Measurements from ENCODE around the gene FANCB.

FANCB gene

DNA sequence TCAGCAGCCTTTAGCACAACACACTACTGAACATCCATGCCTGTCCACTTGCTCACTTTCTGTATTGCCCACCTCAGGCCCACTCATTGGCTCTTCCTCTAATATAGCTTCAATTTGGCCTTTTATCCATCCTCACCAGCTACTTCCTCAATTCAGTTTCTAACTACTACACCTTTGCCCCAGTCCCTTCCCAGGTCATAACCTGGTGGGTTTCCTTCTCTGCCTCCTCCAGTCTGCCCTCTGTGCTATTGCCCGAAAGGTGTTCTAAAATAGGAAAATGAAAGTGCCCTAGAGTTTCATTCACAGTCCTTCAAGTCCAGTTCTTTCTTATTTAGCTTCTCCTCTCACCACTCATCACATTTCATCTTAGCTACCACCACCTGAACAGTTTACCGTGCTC lies 23.4 kb upstream of the FANCB start:
- Histone ChIP-seq H3K27me3 (ENCODE audit: control insufficient read depth in 1 of 2, insufficient read depth in 2 of 2, low read length in 2 of 2) (no peaks in the 10 kb centered on the region), H3K9me3 (ENCODE audit: low read length) (no peaks in the 10 kb centered on the region), H3K27ac (ENCODE audit: low read depth, low read length) (no peak overlapping the region), H3K4me1 (ENCODE audit: insufficient read depth, low read length) (no peaks in the 10 kb centered on the region), H3K36me3 (ENCODE audit: insufficient read depth, low read length) (no peaks in the 10 kb centered on the region), H3K9ac (ENCODE audit: low read length) (no peak overlapping the region), H3K4me3 (ENCODE audit: low read depth in 1 of 2, low read length in 2 of 2) (no peak overlapping the region)

DNA sequence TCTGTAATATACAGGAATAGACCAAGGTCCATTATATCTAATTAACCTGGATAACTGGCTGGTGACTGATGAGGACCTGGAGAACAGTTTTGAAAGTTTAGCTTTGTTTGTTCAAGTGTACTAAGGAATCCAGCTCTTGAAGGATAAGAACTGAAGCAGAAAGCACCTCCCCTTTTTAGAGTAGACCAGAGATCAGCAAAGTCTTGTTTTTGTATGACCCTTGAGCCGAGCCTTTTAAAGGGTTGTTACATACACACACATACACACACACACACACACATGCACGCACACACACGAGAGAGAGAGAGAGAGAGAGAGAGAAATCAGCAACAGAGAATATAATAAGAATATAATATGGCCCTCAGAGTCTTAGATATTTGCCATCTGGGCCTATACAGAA lies 13.4 kb upstream of the FANCB start:
- H3K27me3 ChIP-seq (ENCODE audit: control insufficient read depth in 1 of 2, insufficient read depth in 2 of 2, low read length in 2 of 2), result no peaks in the 10 kb centered on the region

DNA sequence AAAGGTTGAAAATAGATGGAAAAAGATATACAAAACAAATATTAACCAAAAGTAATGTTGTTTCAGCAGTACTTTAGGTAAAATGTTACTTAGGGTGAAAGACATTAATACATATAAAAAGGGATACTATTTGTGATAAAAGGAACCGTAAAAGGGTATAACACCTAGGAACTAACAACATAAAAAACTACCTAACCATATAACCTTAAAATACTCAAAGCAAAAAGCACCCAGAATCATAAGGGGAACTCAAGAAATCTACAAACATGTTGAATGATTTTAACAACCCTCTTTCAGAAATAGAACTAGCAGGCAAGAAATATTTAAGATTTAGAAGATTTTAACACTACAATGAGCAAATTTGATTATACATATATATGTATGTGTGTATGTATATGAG lies 11.8 kb upstream of the FANCB start:
- Histone ChIP-seq H3K27ac (ENCODE audit: low read depth, low read length) (no peak overlapping the region), H3K4me3 (ENCODE audit: low read depth in 1 of 2, low read length in 2 of 2) (no peak overlapping the region), H3K9ac (ENCODE audit: low read length) (no peak overlapping the region), H3K9me3 (ENCODE audit: low read length) (no peaks in the 10 kb centered on the region), H3K4me1 (ENCODE audit: insufficient read depth, low read length) (no peaks in the 10 kb centered on the region), H3K36me3 (ENCODE audit: insufficient read depth, low read length) (no peaks in the 10 kb centered on the region), H3K27me3 (ENCODE audit: control insufficient read depth in 1 of 2, insufficient read depth in 2 of 2, low read length in 2 of 2) (no peaks in the 10 kb centered on the region)

More for the DNA sequence above, 13.4 kb upstream of the FANCB start:
- Histone ChIP-seq H3K4me1 (ENCODE audit: insufficient read depth, low read length) (no peaks in the 10 kb centered on the region), H3K27ac (ENCODE audit: low read depth, low read length) (no peak overlapping the region), H3K9ac (ENCODE audit: low read length) (no peak overlapping the region), H3K9me3 (ENCODE audit: low read length) (no peaks in the 10 kb centered on the region), H3K36me3 (ENCODE audit: insufficient read depth, low read length) (no peaks in the 10 kb centered on the region), H3K4me3 (ENCODE audit: low read depth in 1 of 2, low read length in 2 of 2) (no peak overlapping the region)

DNA sequence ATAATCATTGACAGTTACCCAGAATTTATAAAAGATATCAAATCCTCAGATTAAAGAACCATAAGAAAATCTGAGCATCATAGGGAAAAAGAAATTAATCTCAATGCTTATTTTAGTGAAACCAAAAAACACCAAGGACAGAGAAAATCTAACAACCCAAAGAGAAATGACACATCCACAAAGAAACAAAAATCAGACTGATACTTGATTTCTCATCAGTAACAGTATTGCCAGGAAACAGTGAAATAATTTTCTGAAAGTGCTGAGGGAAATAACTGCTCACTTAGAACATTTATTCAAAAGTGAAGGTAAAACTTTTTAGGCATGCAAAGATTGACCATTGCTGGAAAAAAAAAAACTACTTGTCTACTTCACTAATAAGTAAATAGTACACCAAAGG lies 11.0 kb upstream of the FANCB start:
- Histone ChIP-seq H3K27me3 (ENCODE audit: control insufficient read depth in 1 of 2, insufficient read depth in 2 of 2, low read length in 2 of 2) (no peaks in the 10 kb centered on the region), H3K9ac (ENCODE audit: low read length) (no peak overlapping the region), H3K27ac (ENCODE audit: low read depth, low read length) (no peak overlapping the region), H3K36me3 (ENCODE audit: insufficient read depth, low read length) (no peaks in the 10 kb centered on the region), H3K9me3 (ENCODE audit: low read length) (no peaks in the 10 kb centered on the region), H3K4me1 (ENCODE audit: insufficient read depth, low read length) (no peaks in the 10 kb centered on the region), H3K4me3 (ENCODE audit: low read depth in 1 of 2, low read length in 2 of 2) (no peak overlapping the region)

DNA sequence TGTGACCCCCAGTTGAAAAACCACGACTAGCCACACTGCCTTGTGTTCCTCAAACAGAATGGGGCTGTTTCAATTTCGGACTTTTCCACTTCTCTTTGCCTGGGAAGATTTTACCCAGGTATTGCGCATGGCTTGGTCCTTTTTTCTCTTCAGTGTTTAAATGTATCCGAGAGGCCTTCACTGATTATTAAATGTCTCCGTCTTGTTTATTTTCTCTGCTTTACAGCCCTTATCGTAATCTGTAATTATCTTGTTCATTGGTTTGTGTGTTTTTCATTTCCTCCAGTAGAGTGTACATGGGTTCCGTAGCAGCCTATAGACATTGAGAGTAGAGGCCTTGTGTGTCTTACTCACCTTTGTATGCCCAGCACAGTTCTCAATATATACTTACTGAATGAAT lies 2.8 kb upstream of the FANCB start:
- no peak overlapping the region for H3K9ac ChIP-seq (ENCODE audit: low read length)
- H3K4me3 ChIP-seq (ENCODE audit: low read depth in 1 of 2, low read length in 2 of 2), result no peak overlapping the region
- H3K27ac ChIP-seq (ENCODE audit: low read depth, low read length), result no peak overlapping the region

DNA sequence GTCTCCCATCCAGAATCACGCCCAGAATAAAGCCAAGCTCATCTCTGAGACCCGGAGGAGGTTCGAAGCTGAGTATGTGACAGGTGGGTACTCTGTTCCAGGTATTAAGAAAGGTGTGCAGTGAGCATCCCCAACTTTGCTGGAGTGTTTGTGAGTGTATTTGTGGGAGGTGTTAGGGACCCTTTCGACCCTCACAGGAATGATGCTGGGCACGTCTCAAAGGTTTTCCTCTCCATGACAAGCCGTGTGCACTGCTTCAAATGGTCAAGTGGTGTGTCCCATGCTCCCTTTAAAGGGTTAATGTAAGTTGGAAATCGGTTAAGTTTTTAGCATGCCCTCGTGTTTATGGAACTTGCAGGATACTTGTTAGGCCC lies 794 bp upstream of the FANCB start:
- Histone ChIP-seq H3K27me3 (ENCODE audit: control insufficient read depth in 1 of 2, insufficient read depth in 2 of 2, low read length in 2 of 2) (no peaks in the 10 kb centered on the region), H3K9ac (ENCODE audit: low read length) (peak overlapping the region; percentile 26), H3K36me3 (ENCODE audit: insufficient read depth, low read length) (no peaks in the 10 kb centered on the region), H3K27ac (ENCODE audit: low read depth, low read length) (peak overlapping the region; percentile 19), H3K4me3 (ENCODE audit: low read depth in 1 of 2, low read length in 2 of 2) (peak overlapping the region; percentile 62 to 71), H3K9me3 (ENCODE audit: low read length) (no peaks in the 10 kb centered on the region), H3K4me1 (ENCODE audit: insufficient read depth, low read length) (no peaks in the 10 kb centered on the region)

More for the DNA sequence above, 2.8 kb upstream of the FANCB start:
- Histone ChIP-seq H3K36me3 (ENCODE audit: insufficient read depth, low read length) (no peaks in the 10 kb centered on the region), H3K9me3 (ENCODE audit: low read length) (no peaks in the 10 kb centered on the region), H3K27me3 (ENCODE audit: control insufficient read depth in 1 of 2, insufficient read depth in 2 of 2, low read length in 2 of 2) (no peaks in the 10 kb centered on the region), H3K4me1 (ENCODE audit: insufficient read depth, low read length) (no peaks in the 10 kb centered on the region)

DNA sequence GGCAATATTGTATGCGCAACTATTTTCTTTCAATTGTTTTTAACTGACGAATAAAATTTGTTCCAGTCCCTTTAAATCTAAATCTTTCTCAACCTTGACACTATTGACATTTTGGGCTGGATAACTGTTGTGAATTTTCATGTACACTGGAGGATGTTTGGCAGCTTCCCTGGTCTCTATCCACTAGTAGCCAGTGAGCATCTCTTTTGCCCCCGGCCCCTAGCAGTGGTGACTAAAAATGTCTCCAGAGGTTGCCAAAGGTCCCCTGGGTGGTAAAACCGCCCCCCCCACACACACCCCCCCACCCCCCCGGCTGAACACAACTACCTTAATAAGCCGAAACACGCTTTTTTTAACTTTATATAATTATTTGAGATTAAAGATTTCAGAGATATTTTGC lies 514 bp downstream of the FANCB start:
- Histone ChIP-seq H3K9me3 (ENCODE audit: low read length) (no peaks in the 10 kb centered on the region), H3K4me1 (ENCODE audit: insufficient read depth, low read length) (no peaks in the 10 kb centered on the region), H3K4me3 (ENCODE audit: low read depth in 1 of 2, low read length in 2 of 2) (no peak overlapping the region), H3K9ac (ENCODE audit: low read length) (no peak overlapping the region), H3K27ac (ENCODE audit: low read depth, low read length) (no peak overlapping the region), H3K27me3 (ENCODE audit: control insufficient read depth in 1 of 2, insufficient read depth in 2 of 2, low read length in 2 of 2) (no peaks in the 10 kb centered on the region), H3K36me3 (ENCODE audit: insufficient read depth, low read length) (no peaks in the 10 kb centered on the region)

DNA sequence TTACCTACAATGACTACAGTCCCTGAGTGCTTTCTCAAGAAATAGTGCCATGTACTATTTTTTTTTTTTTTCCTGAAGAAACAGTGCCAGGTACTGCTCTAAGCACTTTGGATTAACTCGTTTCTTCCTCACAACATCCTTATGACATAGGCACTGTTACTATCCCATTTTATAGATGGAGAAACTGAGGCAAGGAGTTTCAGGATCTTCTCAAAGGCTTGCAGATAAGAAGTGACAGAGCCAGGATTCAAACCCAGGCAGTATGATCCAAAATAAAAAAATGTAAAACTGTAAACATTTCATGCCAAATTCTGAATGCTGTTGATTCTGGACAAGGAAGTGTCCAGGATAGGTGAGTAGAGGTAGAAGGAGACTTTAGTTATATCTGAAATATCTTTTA lies 1.1 kb downstream of the FANCB start:
- no peak overlapping the region for H3K4me3 ChIP-seq (ENCODE audit: low read depth in 1 of 2, low read length in 2 of 2)
- H3K9me3 ChIP-seq (ENCODE audit: low read length), result no peaks in the 10 kb centered on the region
- no peak overlapping the region for H3K9ac ChIP-seq (ENCODE audit: low read length)
- no peak overlapping the region for H3K27ac ChIP-seq (ENCODE audit: low read depth, low read length)
- H3K36me3 ChIP-seq (ENCODE audit: insufficient read depth, low read length), result no peaks in the 10 kb centered on the region
- H3K27me3 ChIP-seq (ENCODE audit: control insufficient read depth in 1 of 2, insufficient read depth in 2 of 2, low read length in 2 of 2), result no peaks in the 10 kb centered on the region
- no peaks in the 10 kb centered on the region for H3K4me1 ChIP-seq (ENCODE audit: insufficient read depth, low read length)

DNA sequence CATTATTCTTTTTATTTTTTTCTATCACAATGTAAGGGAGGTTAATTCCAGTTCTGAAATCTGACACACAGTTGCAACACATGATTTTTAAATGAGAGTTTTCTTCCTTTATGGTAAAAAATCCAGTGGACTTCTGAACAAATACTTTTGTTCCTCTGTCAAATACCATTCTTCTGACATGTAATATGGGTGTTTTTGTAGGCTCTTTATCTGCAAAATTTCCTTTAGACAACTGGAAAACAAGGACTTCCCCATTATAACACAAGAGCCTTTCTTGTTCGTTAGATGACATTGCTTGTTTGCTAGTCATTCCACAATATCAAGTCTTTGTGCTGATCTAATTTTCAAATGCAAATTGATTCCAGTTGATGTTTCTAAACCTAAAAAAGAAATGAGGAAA lies 7.7 kb downstream of the FANCB start:
- H3K27ac ChIP-seq (ENCODE audit: low read depth, low read length), result no peak overlapping the region
- no peak overlapping the region for H3K9ac ChIP-seq (ENCODE audit: low read length)
- no peaks in the 10 kb centered on the region for H3K4me1 ChIP-seq (ENCODE audit: insufficient read depth, low read length)
- no peaks in the 10 kb centered on the region for H3K36me3 ChIP-seq (ENCODE audit: insufficient read depth, low read length)
- no peaks in the 10 kb centered on the region for H3K27me3 ChIP-seq (ENCODE audit: control insufficient read depth in 1 of 2, insufficient read depth in 2 of 2, low read length in 2 of 2)
- H3K9me3 ChIP-seq (ENCODE audit: low read length), result no peaks in the 10 kb centered on the region
- H3K4me3 ChIP-seq (ENCODE audit: low read depth in 1 of 2, low read length in 2 of 2), result no peak overlapping the region

DNA sequence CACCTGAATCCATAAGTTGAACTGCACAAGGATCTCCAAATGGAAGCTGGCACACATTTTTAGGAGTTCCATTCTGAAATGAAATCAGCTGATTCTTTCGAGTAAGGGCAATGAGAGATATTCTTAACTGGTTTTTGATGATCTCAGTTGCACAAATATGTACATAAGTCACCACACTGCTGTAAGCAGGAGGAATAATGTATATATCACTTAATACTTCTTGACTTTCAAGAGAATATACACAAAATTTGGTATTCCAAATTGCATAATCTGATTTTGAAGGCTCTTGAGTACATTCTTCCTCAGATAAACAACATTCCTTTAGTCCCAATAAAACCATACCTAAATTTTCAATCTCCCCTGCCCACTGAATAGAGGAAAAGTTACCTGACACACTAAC lies 8.2 kb downstream of the FANCB start:
- Histone ChIP-seq H3K27me3 (ENCODE audit: control insufficient read depth in 1 of 2, insufficient read depth in 2 of 2, low read length in 2 of 2) (no peaks in the 10 kb centered on the region), H3K9ac (ENCODE audit: low read length) (no peak overlapping the region), H3K4me3 (ENCODE audit: low read depth in 1 of 2, low read length in 2 of 2) (no peak overlapping the region), H3K4me1 (ENCODE audit: insufficient read depth, low read length) (no peaks in the 10 kb centered on the region), H3K9me3 (ENCODE audit: low read length) (no peaks in the 10 kb centered on the region), H3K36me3 (ENCODE audit: insufficient read depth, low read length) (no peaks in the 10 kb centered on the region), H3K27ac (ENCODE audit: low read depth, low read length) (no peak overlapping the region)

DNA sequence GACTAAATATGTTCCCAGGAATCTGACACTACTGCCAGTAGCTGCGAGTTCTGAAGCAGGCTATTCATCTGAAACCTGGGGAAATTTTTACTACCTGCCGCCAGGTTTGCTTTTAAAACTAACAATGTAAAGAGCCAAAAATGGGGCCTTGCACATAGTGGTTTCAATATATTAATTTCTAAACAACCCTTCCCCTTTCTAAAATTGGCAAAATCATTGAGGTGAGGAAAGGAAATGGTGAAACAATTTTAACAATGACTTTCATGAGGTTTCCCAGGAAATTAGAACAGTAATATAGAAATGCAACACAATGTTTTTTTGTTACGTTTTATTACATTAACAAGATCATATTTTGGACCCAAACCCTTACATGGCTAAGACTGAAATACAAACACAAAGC lies 21.3 kb downstream of the FANCB start:
- H3K4me1 ChIP-seq (ENCODE audit: insufficient read depth, low read length), result no peaks in the 10 kb centered on the region
- H3K27me3 ChIP-seq (ENCODE audit: control insufficient read depth in 1 of 2, insufficient read depth in 2 of 2, low read length in 2 of 2), result no peaks in the 10 kb centered on the region
- H3K9me3 ChIP-seq (ENCODE audit: low read length), result no peaks in the 10 kb centered on the region
- no peak overlapping the region for H3K4me3 ChIP-seq (ENCODE audit: low read depth in 1 of 2, low read length in 2 of 2)
- no peak overlapping the region for H3K27ac ChIP-seq (ENCODE audit: low read depth, low read length)
- H3K9ac ChIP-seq (ENCODE audit: low read length), result no peak overlapping the region
- H3K36me3 ChIP-seq (ENCODE audit: insufficient read depth, low read length), result no peaks in the 10 kb centered on the region

DNA sequence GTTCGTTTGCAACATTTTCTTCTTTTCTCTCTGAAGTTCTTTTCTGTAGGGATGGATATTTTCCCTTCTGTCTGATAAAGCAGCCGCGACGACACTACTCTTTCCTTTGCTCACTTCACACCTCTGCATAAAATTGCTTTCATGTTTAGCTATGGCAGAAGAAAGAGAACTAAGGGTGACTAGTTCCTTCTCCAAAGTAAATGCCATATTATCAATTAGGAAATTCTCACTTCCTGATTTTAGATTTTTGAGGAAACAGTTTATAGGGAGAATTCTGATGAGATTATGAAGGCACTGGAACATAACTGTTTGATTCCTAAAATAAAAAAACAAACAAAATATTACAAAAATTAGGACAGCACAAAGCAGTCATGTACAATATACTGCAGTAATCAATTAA lies 29.2 kb downstream of the FANCB start:
- H3K27ac ChIP-seq (ENCODE audit: low read depth, low read length), result no peak overlapping the region
- H3K9me3 ChIP-seq (ENCODE audit: low read length), result no peaks in the 10 kb centered on the region
- H3K9ac ChIP-seq (ENCODE audit: low read length), result no peak overlapping the region
- no peak overlapping the region for H3K4me3 ChIP-seq (ENCODE audit: low read depth in 1 of 2, low read length in 2 of 2)
- no peaks in the 10 kb centered on the region for H3K36me3 ChIP-seq (ENCODE audit: insufficient read depth, low read length)
- no peaks in the 10 kb centered on the region for H3K27me3 ChIP-seq (ENCODE audit: control insufficient read depth in 1 of 2, insufficient read depth in 2 of 2, low read length in 2 of 2)
- no peaks in the 10 kb centered on the region for H3K4me1 ChIP-seq (ENCODE audit: insufficient read depth, low read length)
